ENCODE measurements around the gene PIP5K1C.
"Not testable (repeated sequence)": the region's sequence is repeated elsewhere in the genome, so short reads cannot be mapped to it uniquely, and the experiment has no call there.

PIP5K1C gene

GRCh38 chr19:3673506-3674439 lies 26.5 kb downstream of the PIP5K1C start:
- no peak for DNase-seq

- no peak for DNase-seq
Measured at GRCh38 chr19:3672993-3673392, 27.3 kb downstream of the PIP5K1C start.

GRCh38 chr19:3672575-3672948 lies 27.7 kb downstream of the PIP5K1C start:
- DNase-seq = no peak

- DNase-seq = no peak
Measured at GRCh38 chr19:3671680-3672574, 28.3 kb downstream of the PIP5K1C start.

GRCh38 chr19:3670796-3671679 lies 29.2 kb downstream of the PIP5K1C start:
- DNase-seq = no peak

GRCh38 chr19:3669947-3670795 lies 30.1 kb downstream of the PIP5K1C start:
- DNase-seq = no peak

GRCh38 chr19:3669082-3669946 lies 31.0 kb downstream of the PIP5K1C start:
- no peak for DNase-seq

GRCh38 chr19:3668331-3669081 lies 31.8 kb downstream of the PIP5K1C start:
- no peak for DNase-seq

- no peak for DNase-seq
Measured at GRCh38 chr19:3667766-3668165, 32.5 kb downstream of the PIP5K1C start.

GRCh38 chr19:3667037-3667638 lies 33.1 kb downstream of the PIP5K1C start:
- DNase-seq = no peak

GRCh38 chr19:3666545-3666856 lies 33.8 kb downstream of the PIP5K1C start:
- not testable (repeated sequence) for DNase-seq

- DNase-seq = peak; percentile 49
Measured at GRCh38 chr19:3665681-3666544, 34.4 kb downstream of the PIP5K1C start.

GRCh38 chr19:3664879-3665642 lies 35.2 kb downstream of the PIP5K1C start:
- no peak for DNase-seq

GRCh38 chr19:3663838-3664237 lies 36.4 kb downstream of the PIP5K1C start:
- DNase-seq = no peak

GRCh38 chr19:3661284-3662238 lies 38.7 kb downstream of the PIP5K1C start:
- DNase-seq = no peak

- no peak for DNase-seq
Measured at GRCh38 chr19:3660493-3661219, 39.6 kb downstream of the PIP5K1C start.
